MM.1S (cell line): ENCODE results near the gene OCRL.

Experiments used
- EZH2 ChIP-seq: fragments of 300-600 bp; sonication (generic); optimal IDR thresholded peaks from 2 replicates; pipeline ENCODE3; 2017; ENCODE audit warnings: low read depth, mild to moderate bottlenecking, antibody characterized with exemption, low read length, mixed read lengths
- TF ChIP-seq, protein P1 (sequence below): fragments of 300-600 bp; sonication (generic); IDR thresholded peaks from 2 replicates; pipeline ENCODE4 v1.5.1; 2016; ENCODE audit warnings: antibody characterized with exemption, low read length, mixed read lengths

- TF ChIP-seq, protein P1, sequence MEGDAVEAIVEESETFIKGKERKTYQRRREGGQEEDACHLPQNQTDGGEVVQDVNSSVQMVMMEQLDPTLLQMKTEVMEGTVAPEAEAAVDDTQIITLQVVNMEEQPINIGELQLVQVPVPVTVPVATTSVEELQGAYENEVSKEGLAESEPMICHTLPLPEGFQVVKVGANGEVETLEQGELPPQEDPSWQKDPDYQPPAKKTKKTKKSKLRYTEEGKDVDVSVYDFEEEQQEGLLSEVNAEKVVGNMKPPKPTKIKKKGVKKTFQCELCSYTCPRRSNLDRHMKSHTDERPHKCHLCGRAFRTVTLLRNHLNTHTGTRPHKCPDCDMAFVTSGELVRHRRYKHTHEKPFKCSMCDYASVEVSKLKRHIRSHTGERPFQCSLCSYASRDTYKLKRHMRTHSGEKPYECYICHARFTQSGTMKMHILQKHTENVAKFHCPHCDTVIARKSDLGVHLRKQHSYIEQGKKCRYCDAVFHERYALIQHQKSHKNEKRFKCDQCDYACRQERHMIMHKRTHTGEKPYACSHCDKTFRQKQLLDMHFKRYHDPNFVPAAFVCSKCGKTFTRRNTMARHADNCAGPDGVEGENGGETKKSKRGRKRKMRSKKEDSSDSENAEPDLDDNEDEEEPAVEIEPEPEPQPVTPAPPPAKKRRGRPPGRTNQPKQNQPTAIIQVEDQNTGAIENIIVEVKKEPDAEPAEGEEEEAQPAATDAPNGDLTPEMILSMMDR: no peak
- no peak for TF ChIP-seq EZH2
These were observed 53.1 kb downstream of the OCRL start for GRCh38 chrX:129593137-129593536.
